ENCODE measurements around the gene LRRC36. TPM values are rescaled to one million over a fixed set of nuclear protein-coding genes. Genes with fewer than 3 reads are reported as not detected.

Gene LRRC36
- total RNA-seq, 2 donors from 2014 or later: 1.1 TPM; not detected in 1

GRCh38 chr16:67283039-67283825, 43.4 kb upstream of the LRRC36 start:
- no peaks in the 10 kb centered on the region for H3K9me3 ChIP-seq
- H3K27ac ChIP-seq: no peak overlapping the region
- no peaks in the 10 kb centered on the region for H3K4me1 ChIP-seq
- TF ChIP-seq, protein P1, sequence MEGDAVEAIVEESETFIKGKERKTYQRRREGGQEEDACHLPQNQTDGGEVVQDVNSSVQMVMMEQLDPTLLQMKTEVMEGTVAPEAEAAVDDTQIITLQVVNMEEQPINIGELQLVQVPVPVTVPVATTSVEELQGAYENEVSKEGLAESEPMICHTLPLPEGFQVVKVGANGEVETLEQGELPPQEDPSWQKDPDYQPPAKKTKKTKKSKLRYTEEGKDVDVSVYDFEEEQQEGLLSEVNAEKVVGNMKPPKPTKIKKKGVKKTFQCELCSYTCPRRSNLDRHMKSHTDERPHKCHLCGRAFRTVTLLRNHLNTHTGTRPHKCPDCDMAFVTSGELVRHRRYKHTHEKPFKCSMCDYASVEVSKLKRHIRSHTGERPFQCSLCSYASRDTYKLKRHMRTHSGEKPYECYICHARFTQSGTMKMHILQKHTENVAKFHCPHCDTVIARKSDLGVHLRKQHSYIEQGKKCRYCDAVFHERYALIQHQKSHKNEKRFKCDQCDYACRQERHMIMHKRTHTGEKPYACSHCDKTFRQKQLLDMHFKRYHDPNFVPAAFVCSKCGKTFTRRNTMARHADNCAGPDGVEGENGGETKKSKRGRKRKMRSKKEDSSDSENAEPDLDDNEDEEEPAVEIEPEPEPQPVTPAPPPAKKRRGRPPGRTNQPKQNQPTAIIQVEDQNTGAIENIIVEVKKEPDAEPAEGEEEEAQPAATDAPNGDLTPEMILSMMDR (IDR thresholded peaks at IDR 0.05): no peak
- H3K4me3 ChIP-seq: no peak overlapping the region
- H3K27me3 ChIP-seq: no peaks in the 10 kb centered on the region
- DNase-seq: no peak
- intact Hi-C loops (cut with DNase I): loop anchor here (5.0 to 10.0 kb wide), 2 partner anchors 86 to 132 kb away; partner anchors contain the start of genes ELMO3 and ZDHHC1
- H3K36me3 ChIP-seq: no peaks in the 10 kb centered on the region
- H3K9ac ChIP-seq (ENCODE audit: low read depth in 2 of 2, low read length in 2 of 2): no peak overlapping the region

- Histone ChIP-seq H3K27me3 (no peaks in the 10 kb centered on the region), H3K9me3 (no peaks in the 10 kb centered on the region), H3K4me3 (no peak overlapping the region), H3K9ac (ENCODE audit: low read depth in 2 of 2, low read length in 2 of 2) (no peak overlapping the region), H3K4me1 (no peaks in the 10 kb centered on the region), H3K36me3 (no peaks in the 10 kb centered on the region), H3K27ac (no peak overlapping the region)
- intact Hi-C loops (cut with DNase I): loop anchor here (5.0 to 10.0 kb wide), 2 partner anchors 87 to 131 kb away; partner anchors contain the start of genes ELMO3 and ZDHHC1
- TF ChIP-seq, protein P1 (IDR thresholded peaks at IDR 0.05): no peak
- DNase-seq: no peak
These were observed 42.6 kb upstream of the LRRC36 start for GRCh38 chr16:67283826-67284555.

- intact Hi-C loops (cut with DNase I): loop anchor here (5.0 to 10.0 kb wide), 2 partner anchors 88 to 130 kb away; partner anchors contain the start of genes ELMO3 and ZDHHC1
- Histone ChIP-seq H3K9ac (ENCODE audit: low read depth in 2 of 2, low read length in 2 of 2) (no peak overlapping the region), H3K36me3 (no peaks in the 10 kb centered on the region), H3K4me1 (no peaks in the 10 kb centered on the region), H3K9me3 (no peaks in the 10 kb centered on the region), H3K27ac (no peak overlapping the region), H3K4me3 (no peak overlapping the region), H3K27me3 (no peaks in the 10 kb centered on the region)
- TF ChIP-seq, protein P1 (IDR thresholded peaks at IDR 0.05): peak; percentile 38
- DNase-seq: peak; percentile 49
These were observed 41.6 kb upstream of the LRRC36 start for GRCh38 chr16:67284699-67285646.

- no peaks in the 10 kb centered on the region for H3K27me3 ChIP-seq
- TF ChIP-seq, protein P1 (IDR thresholded peaks at IDR 0.05): no peak
- no peak overlapping the region for H3K4me3 ChIP-seq
- H3K4me1 ChIP-seq: no peaks in the 10 kb centered on the region
- no peak overlapping the region for H3K27ac ChIP-seq
- H3K36me3 ChIP-seq: no peaks in the 10 kb centered on the region
- H3K9me3 ChIP-seq: no peaks in the 10 kb centered on the region
- DNase-seq: no peak
- intact Hi-C loops (cut with DNase I): loop anchor here (10.0 kb wide), 1 partner anchor 128 kb away; the partner anchor contains the start of gene ZDHHC1
- H3K9ac ChIP-seq (ENCODE audit: low read depth in 2 of 2, low read length in 2 of 2): no peak overlapping the region
These were observed 40.0 kb upstream of the LRRC36 start for GRCh38 chr16:67286441-67287235.

Measured in colonic mucosa (tissue), 4 donors.